GM23338 (cell line): ENCODE measurements around the gene PRKAA2. TPM values are rescaled to one million over a fixed set of nuclear protein-coding genes. Genes with fewer than 3 reads are reported as not detected.

Source experiments
- ATAC-seq: fragments of 200-7000 bp; cut with Tn5 transposase; 3 replicates; pipeline ENCODE4 v1.9.1; 2020
- DNase-seq: peaks from one replicate; pipeline ENCODE4 v3.0.0-alpha.2; 2015; ENCODE audit warnings: low spot score
- H2AFZ ChIP-seq: fragments of 200-600 bp; sonication (generic); 2 replicates; pipeline ENCODE4 v1.8.0; 2016; ENCODE audit warnings: antibody characterized with exemption, mild to moderate bottlenecking, moderate library complexity
- H3F3A ChIP-seq: fragments of 200-600 bp; sonication (generic); replicated peaks from 2 replicates; pipeline ENCODE4 v1.8.0; 2017; ENCODE audit warnings: antibody characterized with exemption, mixed run types, low read depth
- H3K27ac ChIP-seq: fragments of 200-600 bp; sonication (generic); 2 replicates; pipeline ENCODE4 v1.6.1; 2016; ENCODE audit warnings: low read depth
- H3K27me3 ChIP-seq: fragments of 200-600 bp; sonication (generic); 2 replicates; pipeline ENCODE4 v1.8.0; 2016; ENCODE audit warnings: mild to moderate bottlenecking, mixed run types, moderate library complexity; ENCODE audit not compliant: insufficient read depth
- H3K36me3 ChIP-seq: fragments of 200-600 bp; sonication (generic); 2 replicates; pipeline ENCODE4 v1.8.0; 2016; ENCODE audit warnings: mild to moderate bottlenecking; ENCODE audit not compliant: insufficient read depth
- H3K4me1 ChIP-seq: fragments of 200-600 bp; sonication (generic); 2 replicates; pipeline ENCODE4 v1.8.0; 2016; ENCODE audit warnings: mild to moderate bottlenecking, moderate library complexity; ENCODE audit not compliant: insufficient read depth
- H3K4me2 ChIP-seq: fragments of 200-600 bp; sonication (generic); 2 replicates; pipeline ENCODE4 v1.7.1; 2017; ENCODE audit warnings: mixed run types
- H3K4me3 ChIP-seq: fragments of 200-600 bp; sonication (generic); 2 replicates; pipeline ENCODE4 v1.6.1; 2016; ENCODE audit warnings: mixed run types
- H3K79me2 ChIP-seq: fragments of 200-600 bp; sonication (generic); replicated peaks from 2 replicates; pipeline ENCODE4 v1.8.0; 2017; ENCODE audit warnings: mild to moderate bottlenecking; ENCODE audit not compliant: insufficient read depth
- H3K9me2 ChIP-seq: fragments of 200-600 bp; sonication (generic); 2 replicates; pipeline ENCODE4 v1.8.0; 2017; ENCODE audit not compliant: insufficient read depth
- H4K20me1 ChIP-seq: fragments of 200-600 bp; sonication (generic); replicated peaks from 2 replicates; pipeline ENCODE4 v1.8.0; 2017; ENCODE audit warnings: mild to moderate bottlenecking; ENCODE audit not compliant: insufficient read depth
- H3K27ac Mint-ChIP-seq: 2 replicates; pipeline ENCODE4 v1.8.0; 2020; ENCODE audit warnings: inconsistent platforms, mild to moderate bottlenecking, moderate library complexity, mixed read lengths
- H3K27me3 Mint-ChIP-seq: 3 replicates; pipeline ENCODE4 v1.8.0; 2022; ENCODE audit warnings: low read depth, mild to moderate bottlenecking, moderate library complexity, mixed read lengths, inconsistent platforms; ENCODE audit not compliant: insufficient read depth, poor library complexity
- H3K36me3 Mint-ChIP-seq: 3 replicates; pipeline ENCODE4 v1.8.0; 2021; ENCODE audit warnings: low read depth, mild to moderate bottlenecking, inconsistent platforms, moderate library complexity, mixed read lengths
- H3K4me1 Mint-ChIP-seq: 3 replicates; pipeline ENCODE4 v1.8.0; 2020; ENCODE audit warnings: mild to moderate bottlenecking, inconsistent platforms, mixed read lengths
- H3K4me3 Mint-ChIP-seq: 3 replicates; pipeline ENCODE4 v1.8.0; 2021; ENCODE audit warnings: moderate library complexity, mild to moderate bottlenecking, inconsistent platforms, mixed read lengths
- H3K9me3 Mint-ChIP-seq: 3 replicates; pipeline ENCODE4 v1.8.0; 2020; ENCODE audit warnings: moderate library complexity, mild to moderate bottlenecking, inconsistent platforms, mixed read lengths
- CREB1 ChIP-seq: fragments of 250-450 bp; sonication (Bioruptor Pico); IDR thresholded peaks from 2 replicates; pipeline ENCODE4 v1.5.0; 2020; ENCODE audit warnings: low read depth, mild to moderate bottlenecking, moderate library complexity
- EZH2phosphoT487 ChIP-seq: fragments of 200-600 bp; sonication (generic); IDR thresholded peaks from one replicate; pipeline ENCODE4 v1.8.1; 2018; ENCODE audit warnings: antibody characterized with exemption; ENCODE audit not compliant: unreplicated experiment
- JUNB ChIP-seq: IDR thresholded peaks from one replicate; pipeline ENCODE4 v1.6.1; 2016; ENCODE audit warnings: antibody characterized with exemption; ENCODE audit not compliant: unreplicated experiment
- NANOG ChIP-seq: IDR thresholded peaks from 2 replicates; pipeline ENCODE4 v1.6.1; 2016; ENCODE audit warnings: antibody characterized with exemption, borderline replicate concordance
- ZNF114 ChIP-seq: fragments of 250-450 bp; sonication (Bioruptor Pico); IDR thresholded peaks from 2 replicates; pipeline ENCODE4 v1.5.0; 2020; ENCODE audit warnings: mild to moderate bottlenecking, moderate library complexity
- polyA plus RNA-seq: library from polyadenylated mRNA; unstranded; fragments of >200 nt; fragmentation: Nextera tagmentation; extraction: Ambion mirVana; gene quantifications from 2 replicates; pipeline ENCODE4 v1.2.1, GENCODE V29; 2016
- total RNA-seq: library from RNA; depleted of rRNA; stranded (reverse); fragments of >200 nt; shearing (Covaris generic); gene quantifications from 2 replicates; pipeline ENCODE4 v1.2.3, GENCODE V29; 2014
- TF ChIP-seq, protein P1 (sequence below): IDR thresholded peaks from one replicate; pipeline ENCODE4 v1.6.1; 2018; ENCODE audit warnings: antibody characterized with exemption; ENCODE audit not compliant: unreplicated experiment
- TF ChIP-seq, protein P2 (sequence below): IDR thresholded peaks from 2 replicates; pipeline ENCODE4 v1.6.1; 2016; ENCODE audit warnings: antibody characterized with exemption
- TF ChIP-seq, protein P3 (sequence below): fragments of 250-450 bp; sonication (Bioruptor Pico); IDR thresholded peaks from 2 replicates; pipeline ENCODE4 v1.5.0; 2020; ENCODE audit warnings: mild to moderate bottlenecking, moderate library complexity

The PRKAA2 gene
- total and polyA plus RNA-seq, 2 experiments from 2014 or later, result 3.0 to 8.7 TPM

DNA sequence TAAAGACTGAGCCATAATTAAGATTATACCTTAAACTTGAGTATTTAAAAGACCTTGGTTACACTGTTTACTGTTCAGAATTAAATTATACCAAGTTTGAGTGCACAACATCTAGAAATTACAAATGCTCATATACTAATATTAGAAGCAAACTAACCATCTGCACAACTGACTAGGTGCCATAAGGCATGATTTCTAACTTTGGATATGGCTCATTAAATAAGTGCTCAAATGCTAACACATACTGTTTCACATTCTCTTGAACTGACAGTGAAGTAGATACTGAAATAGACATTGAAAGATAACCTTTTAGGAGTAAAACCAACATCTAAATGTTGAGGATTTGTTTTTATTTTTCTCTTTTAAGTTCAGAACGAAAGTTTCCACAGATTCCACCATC is 74.1 kb downstream of the PRKAA2 start:
- Histone ChIP-seq H3K9me2 (no peaks in the 10 kb centered on the region), H3K79me2 (no peaks in the 10 kb centered on the region), H3K4me1 (no peaks in the 10 kb centered on the region), H3K36me3 (no peaks in the 10 kb centered on the region), H3K27ac (no peak overlapping the region), H3F3A (no peaks in the 10 kb centered on the region), H2AFZ (no peak overlapping the region), H3K4me3 (no peak overlapping the region), H3K4me2 (no peak overlapping the region), H4K20me1 (no peaks in the 10 kb centered on the region), H3K27me3 (no peaks in the 10 kb centered on the region)
- H3K27me3 Mint-ChIP-seq, result no peaks in the 10 kb centered on the region
- H3K27ac Mint-ChIP-seq, result no peak overlapping the region
- no peak overlapping the region for H3K4me3 Mint-ChIP-seq
- H3K36me3 Mint-ChIP-seq, result no peaks in the 10 kb centered on the region
- H3K4me1 Mint-ChIP-seq, result no peaks in the 10 kb centered on the region; the same call in 2 of the 3 replicates
- no peak for ATAC-seq
- no peak for DNase-seq
- TF ChIP-seq, protein P1, sequence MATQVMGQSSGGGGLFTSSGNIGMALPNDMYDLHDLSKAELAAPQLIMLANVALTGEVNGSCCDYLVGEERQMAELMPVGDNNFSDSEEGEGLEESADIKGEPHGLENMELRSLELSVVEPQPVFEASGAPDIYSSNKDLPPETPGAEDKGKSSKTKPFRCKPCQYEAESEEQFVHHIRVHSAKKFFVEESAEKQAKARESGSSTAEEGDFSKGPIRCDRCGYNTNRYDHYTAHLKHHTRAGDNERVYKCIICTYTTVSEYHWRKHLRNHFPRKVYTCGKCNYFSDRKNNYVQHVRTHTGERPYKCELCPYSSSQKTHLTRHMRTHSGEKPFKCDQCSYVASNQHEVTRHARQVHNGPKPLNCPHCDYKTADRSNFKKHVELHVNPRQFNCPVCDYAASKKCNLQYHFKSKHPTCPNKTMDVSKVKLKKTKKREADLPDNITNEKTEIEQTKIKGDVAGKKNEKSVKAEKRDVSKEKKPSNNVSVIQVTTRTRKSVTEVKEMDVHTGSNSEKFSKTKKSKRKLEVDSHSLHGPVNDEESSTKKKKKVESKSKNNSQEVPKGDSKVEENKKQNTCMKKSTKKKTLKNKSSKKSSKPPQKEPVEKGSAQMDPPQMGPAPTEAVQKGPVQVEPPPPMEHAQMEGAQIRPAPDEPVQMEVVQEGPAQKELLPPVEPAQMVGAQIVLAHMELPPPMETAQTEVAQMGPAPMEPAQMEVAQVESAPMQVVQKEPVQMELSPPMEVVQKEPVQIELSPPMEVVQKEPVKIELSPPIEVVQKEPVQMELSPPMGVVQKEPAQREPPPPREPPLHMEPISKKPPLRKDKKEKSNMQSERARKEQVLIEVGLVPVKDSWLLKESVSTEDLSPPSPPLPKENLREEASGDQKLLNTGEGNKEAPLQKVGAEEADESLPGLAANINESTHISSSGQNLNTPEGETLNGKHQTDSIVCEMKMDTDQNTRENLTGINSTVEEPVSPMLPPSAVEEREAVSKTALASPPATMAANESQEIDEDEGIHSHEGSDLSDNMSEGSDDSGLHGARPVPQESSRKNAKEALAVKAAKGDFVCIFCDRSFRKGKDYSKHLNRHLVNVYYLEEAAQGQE, result no peak
- TF ChIP-seq EZH2phosphoT487, result no peak
- no peak for TF ChIP-seq NANOG
- TF ChIP-seq, protein P2, sequence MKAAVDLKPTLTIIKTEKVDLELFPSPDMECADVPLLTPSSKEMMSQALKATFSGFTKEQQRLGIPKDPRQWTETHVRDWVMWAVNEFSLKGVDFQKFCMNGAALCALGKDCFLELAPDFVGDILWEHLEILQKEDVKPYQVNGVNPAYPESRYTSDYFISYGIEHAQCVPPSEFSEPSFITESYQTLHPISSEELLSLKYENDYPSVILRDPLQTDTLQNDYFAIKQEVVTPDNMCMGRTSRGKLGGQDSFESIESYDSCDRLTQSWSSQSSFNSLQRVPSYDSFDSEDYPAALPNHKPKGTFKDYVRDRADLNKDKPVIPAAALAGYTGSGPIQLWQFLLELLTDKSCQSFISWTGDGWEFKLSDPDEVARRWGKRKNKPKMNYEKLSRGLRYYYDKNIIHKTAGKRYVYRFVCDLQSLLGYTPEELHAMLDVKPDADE, result no peak
- TF ChIP-seq, protein P3, sequence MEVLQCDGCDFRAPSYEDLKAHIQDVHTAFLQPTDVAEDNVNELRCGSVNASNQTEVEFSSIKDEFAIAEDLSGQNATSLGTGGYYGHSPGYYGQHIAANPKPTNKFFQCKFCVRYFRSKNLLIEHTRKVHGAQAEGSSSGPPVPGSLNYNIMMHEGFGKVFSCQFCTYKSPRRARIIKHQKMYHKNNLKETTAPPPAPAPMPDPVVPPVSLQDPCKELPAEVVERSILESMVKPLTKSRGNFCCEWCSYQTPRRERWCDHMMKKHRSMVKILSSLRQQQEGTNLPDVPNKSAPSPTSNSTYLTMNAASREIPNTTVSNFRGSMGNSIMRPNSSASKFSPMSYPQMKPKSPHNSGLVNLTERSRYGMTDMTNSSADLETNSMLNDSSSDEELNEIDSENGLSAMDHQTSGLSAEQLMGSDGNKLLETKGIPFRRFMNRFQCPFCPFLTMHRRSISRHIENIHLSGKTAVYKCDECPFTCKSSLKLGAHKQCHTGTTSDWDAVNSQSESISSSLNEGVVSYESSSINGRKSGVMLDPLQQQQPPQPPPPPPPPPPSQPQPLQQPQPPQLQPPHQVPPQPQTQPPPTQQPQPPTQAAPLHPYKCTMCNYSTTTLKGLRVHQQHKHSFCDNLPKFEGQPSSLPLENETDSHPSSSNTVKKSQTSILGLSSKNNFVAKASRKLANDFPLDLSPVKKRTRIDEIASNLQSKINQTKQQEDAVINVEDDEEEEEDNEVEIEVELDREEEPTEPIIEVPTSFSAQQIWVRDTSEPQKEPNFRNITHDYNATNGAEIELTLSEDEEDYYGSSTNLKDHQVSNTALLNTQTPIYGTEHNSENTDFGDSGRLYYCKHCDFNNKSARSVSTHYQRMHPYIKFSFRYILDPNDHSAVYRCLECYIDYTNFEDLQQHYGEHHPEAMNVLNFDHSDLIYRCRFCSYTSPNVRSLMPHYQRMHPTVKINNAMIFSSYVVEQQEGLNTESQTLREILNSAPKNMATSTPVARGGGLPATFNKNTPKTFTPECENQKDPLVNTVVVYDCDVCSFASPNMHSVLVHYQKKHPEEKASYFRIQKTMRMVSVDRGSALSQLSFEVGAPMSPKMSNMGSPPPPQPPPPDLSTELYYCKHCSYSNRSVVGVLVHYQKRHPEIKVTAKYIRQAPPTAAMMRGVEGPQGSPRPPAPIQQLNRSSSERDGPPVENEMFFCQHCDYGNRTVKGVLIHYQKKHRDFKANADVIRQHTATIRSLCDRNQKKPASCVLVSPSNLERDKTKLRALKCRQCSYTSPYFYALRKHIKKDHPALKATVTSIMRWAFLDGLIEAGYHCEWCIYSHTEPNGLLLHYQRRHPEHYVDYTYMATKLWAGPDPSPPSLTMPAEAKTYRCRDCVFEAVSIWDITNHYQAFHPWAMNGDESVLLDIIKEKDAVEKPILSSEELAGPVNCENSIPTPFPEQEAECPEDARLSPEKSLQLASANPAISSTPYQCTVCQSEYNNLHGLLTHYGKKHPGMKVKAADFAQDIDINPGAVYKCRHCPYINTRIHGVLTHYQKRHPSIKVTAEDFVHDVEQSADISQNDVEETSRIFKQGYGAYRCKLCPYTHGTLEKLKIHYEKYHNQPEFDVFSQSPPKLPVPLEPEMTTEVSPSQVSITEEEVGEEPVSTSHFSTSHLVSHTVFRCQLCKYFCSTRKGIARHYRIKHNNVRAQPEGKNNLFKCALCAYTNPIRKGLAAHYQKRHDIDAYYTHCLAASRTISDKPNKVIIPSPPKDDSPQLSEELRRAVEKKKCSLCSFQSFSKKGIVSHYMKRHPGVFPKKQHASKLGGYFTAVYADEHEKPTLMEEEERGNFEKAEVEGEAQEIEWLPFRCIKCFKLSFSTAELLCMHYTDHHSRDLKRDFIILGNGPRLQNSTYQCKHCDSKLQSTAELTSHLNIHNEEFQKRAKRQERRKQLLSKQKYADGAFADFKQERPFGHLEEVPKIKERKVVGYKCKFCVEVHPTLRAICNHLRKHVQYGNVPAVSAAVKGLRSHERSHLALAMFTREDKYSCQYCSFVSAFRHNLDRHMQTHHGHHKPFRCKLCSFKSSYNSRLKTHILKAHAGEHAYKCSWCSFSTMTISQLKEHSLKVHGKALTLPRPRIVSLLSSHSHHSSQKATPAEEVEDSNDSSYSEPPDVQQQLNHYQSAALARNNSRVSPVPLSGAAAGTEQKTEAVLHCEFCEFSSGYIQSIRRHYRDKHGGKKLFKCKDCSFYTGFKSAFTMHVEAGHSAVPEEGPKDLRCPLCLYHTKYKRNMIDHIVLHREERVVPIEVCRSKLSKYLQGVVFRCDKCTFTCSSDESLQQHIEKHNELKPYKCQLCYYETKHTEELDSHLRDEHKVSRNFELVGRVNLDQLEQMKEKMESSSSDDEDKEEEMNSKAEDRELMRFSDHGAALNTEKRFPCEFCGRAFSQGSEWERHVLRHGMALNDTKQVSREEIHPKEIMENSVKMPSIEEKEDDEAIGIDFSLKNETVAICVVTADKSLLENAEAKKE, result no peak
- TF ChIP-seq CREB1 (CRISPR knock-in tag), result no peak
- TF ChIP-seq JUNB, result no peak
- no peak for TF ChIP-seq ZNF114 (CRISPR knock-in tag)
- no peaks in the 10 kb centered on the region for H3K9me3 Mint-ChIP-seq
